ENCODE data around the gene CACNG5. TPM values are rescaled to one million over a fixed set of nuclear protein-coding genes. Genes with fewer than 3 reads are reported as not detected.

Gene CACNG5
- total and polyA plus RNA-seq, 2 donors (not counting 1 experiment from before 2014, with no cell fraction given) = not detected

DNA sequence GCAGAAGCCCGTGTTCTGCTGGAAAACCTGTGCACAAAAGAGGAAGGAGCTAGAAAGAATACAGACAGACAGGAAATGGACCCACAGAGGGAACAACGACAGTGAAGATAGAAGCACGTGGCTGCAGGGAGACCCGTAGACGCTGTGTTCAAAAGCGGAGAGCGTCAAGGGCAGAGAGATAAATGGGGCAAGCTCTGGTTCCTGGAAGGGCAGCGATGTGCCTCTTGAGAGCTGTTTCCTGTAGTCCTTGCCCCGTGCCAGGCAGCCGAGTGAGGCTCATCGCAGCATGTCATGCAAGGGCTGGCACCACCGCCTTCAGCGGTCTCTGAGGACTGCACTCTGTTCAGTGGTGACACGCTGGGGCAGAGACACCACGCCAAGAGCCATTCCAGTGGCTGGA is 43.6 kb upstream of the CACNG5 start:
- peak overlapping the region; percentile 57 for H3K4me2 ChIP-seq (replicated peaks; ENCODE audit: low read depth, low read length, poor library complexity, severe bottlenecking)
- no peak overlapping the region for H3K27ac ChIP-seq (ENCODE audit: low read length in 2 of 2)
- H3K4me3 Mint-ChIP-seq = peak overlapping the region; percentile 79
- peak overlapping the region; percentile 62 for H2AFZ ChIP-seq (ENCODE audit: insufficient read depth, low read depth, low read length, poor library complexity, severe bottlenecking)
- ATAC-seq (ENCODE audit: low read depth) (no peak), DNase-seq (peak; percentile 27)
- CTCF ChIA-PET = no interaction called here
- H3K9me3 Mint-ChIP-seq (ENCODE audit: insufficient read depth) = no peaks in the 10 kb centered on the region
- peaks cover 15% of the 10 kb centered on the region for H3K27me3 Mint-ChIP-seq
- H3K27ac Mint-ChIP-seq = no peak overlapping the region
- TF ChIP-seq, protein P1, sequence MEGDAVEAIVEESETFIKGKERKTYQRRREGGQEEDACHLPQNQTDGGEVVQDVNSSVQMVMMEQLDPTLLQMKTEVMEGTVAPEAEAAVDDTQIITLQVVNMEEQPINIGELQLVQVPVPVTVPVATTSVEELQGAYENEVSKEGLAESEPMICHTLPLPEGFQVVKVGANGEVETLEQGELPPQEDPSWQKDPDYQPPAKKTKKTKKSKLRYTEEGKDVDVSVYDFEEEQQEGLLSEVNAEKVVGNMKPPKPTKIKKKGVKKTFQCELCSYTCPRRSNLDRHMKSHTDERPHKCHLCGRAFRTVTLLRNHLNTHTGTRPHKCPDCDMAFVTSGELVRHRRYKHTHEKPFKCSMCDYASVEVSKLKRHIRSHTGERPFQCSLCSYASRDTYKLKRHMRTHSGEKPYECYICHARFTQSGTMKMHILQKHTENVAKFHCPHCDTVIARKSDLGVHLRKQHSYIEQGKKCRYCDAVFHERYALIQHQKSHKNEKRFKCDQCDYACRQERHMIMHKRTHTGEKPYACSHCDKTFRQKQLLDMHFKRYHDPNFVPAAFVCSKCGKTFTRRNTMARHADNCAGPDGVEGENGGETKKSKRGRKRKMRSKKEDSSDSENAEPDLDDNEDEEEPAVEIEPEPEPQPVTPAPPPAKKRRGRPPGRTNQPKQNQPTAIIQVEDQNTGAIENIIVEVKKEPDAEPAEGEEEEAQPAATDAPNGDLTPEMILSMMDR (IDR thresholded peaks at IDR 0.05) = no peak
- TF ChIP-seq EZH2 (IDR thresholded peaks at IDR 0.05; ENCODE audit: borderline replicate concordance, insufficient read depth, low read depth, low read length, poor library complexity, severe bottlenecking) = no peak
- H4K20me1 ChIP-seq (ENCODE audit: control insufficient read depth, insufficient read depth, low read length, poor library complexity, severe bottlenecking) = no peaks in the 10 kb centered on the region
- intact Hi-C loops (cut with micrococcal nuclease) = no loop called here
- H3K4me3 ChIP-seq (ENCODE audit: control extremely low read depth in 1 of 5, extremely low read depth in 1 of 5, insufficient read depth in 1 of 5, low read depth in 2 of 5, low read length in 4 of 5) = peak overlapping the region in 2 of 5 experiments; percentile 8 to 36
- H3K9me3 ChIP-seq (ENCODE audit: control extremely low read depth in 1 of 3, control insufficient read depth in 2 of 3, insufficient read depth in 1 of 3, low read length in 2 of 3) = no peaks in the 10 kb centered on the region
- WGBS (ENCODE audit: insufficient coverage) = 8% methylated on average over 15 of the region's 15 CpGs
- H3K9ac ChIP-seq (ENCODE audit: low read length) = peak overlapping the region; percentile 26
- peaks cover 12 to 25% of the 10 kb centered on the region in 2 donors for H3K4me1 ChIP-seq (ENCODE audit: control insufficient read depth in 2 of 2, insufficient read depth in 2 of 2, low read length in 2 of 2)
- peaks cover 32% of the 10 kb centered on the region for H3K4me1 Mint-ChIP-seq
- H3K79me2 ChIP-seq (ENCODE audit: control insufficient read depth, insufficient read depth, low read length) = no peaks in the 10 kb centered on the region
- POLR2A ChIA-PET = no interaction called here
- no peaks in the 10 kb centered on the region for H3K36me3 ChIP-seq (replicated peaks in 1 of 2; ENCODE audit: control extremely low read depth in 1 of 2, control insufficient read depth in 1 of 2, extremely low read depth in 1 of 2, insufficient read depth in 2 of 2, low read length in 1 of 2)
- peaks cover 0 to 16% (median 6%) of the 10 kb centered on the region in 4 experiments for H3K27me3 ChIP-seq (replicated peaks in 1 of 4; ENCODE audit: control extremely low read depth in 1 of 4, control insufficient read depth in 3 of 4, insufficient read depth in 4 of 4, low read length in 3 of 4)

DNA sequence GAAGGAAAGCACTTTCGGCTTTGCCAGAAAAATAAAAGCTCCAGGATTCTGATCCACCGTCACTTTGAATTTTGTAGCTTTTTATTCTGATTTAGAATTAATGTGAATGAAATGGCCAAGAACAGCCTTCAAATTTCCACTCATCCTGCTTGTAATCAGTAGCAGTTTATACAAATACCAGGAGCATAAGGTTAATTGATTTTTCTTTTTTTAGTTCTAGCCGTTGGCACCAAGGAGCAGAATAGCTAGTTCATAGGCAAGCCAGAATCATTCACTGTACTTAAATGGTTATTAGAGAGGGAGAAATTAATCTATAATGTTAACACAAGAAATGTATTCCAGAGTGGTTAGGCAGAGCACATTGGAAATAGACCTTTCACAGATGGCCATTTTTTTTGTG is 41.1 kb upstream of the CACNG5 start:
- TF ChIP-seq, protein P1 (IDR thresholded peaks at IDR 0.05) = no peak
- TF ChIP-seq EZH2 (IDR thresholded peaks at IDR 0.05; ENCODE audit: borderline replicate concordance, insufficient read depth, low read depth, low read length, poor library complexity, severe bottlenecking) = no peak
- H3K27ac ChIP-seq (ENCODE audit: low read length in 2 of 2) = no peak overlapping the region
- no peaks in the 10 kb centered on the region for H3K79me2 ChIP-seq (ENCODE audit: control insufficient read depth, insufficient read depth, low read length)
- H2AFZ ChIP-seq (ENCODE audit: insufficient read depth, low read depth, low read length, poor library complexity, severe bottlenecking) = no peak overlapping the region
- H3K4me1 ChIP-seq (ENCODE audit: control insufficient read depth in 2 of 2, insufficient read depth in 2 of 2, low read length in 2 of 2) = peaks cover 12 to 22% of the 10 kb centered on the region in 2 donors
- Mint-ChIP-seq H3K4me3 (no peak overlapping the region), H3K9me3 (ENCODE audit: insufficient read depth) (no peaks in the 10 kb centered on the region), H3K27me3 (peaks cover 15% of the 10 kb centered on the region), H3K27ac (no peak overlapping the region), H3K4me1 (peaks cover 20% of the 10 kb centered on the region)
- H3K9me3 ChIP-seq (ENCODE audit: control extremely low read depth in 1 of 3, control insufficient read depth in 2 of 3, insufficient read depth in 1 of 3, low read length in 2 of 3) = peaks cover 0 to 3% (median 0%) of the 10 kb centered on the region in 3 donors
- no peak overlapping the region for H3K9ac ChIP-seq (ENCODE audit: low read length)
- no CpG with 5 or more reads among the region's 3 CpGs for WGBS (ENCODE audit: insufficient coverage)
- intact Hi-C loops (cut with micrococcal nuclease) = no loop called here
- H3K4me3 ChIP-seq (ENCODE audit: control extremely low read depth in 1 of 5, extremely low read depth in 1 of 5, insufficient read depth in 1 of 5, low read depth in 2 of 5, low read length in 4 of 5) = no peak overlapping the region
- H4K20me1 ChIP-seq (ENCODE audit: control insufficient read depth, insufficient read depth, low read length, poor library complexity, severe bottlenecking) = no peaks in the 10 kb centered on the region
- no peaks in the 10 kb centered on the region for H3K36me3 ChIP-seq (replicated peaks in 1 of 2; ENCODE audit: control extremely low read depth in 1 of 2, control insufficient read depth in 1 of 2, extremely low read depth in 1 of 2, insufficient read depth in 2 of 2, low read length in 1 of 2)
- DNase-seq (no peak), ATAC-seq (ENCODE audit: low read depth) (no peak)
- CTCF ChIA-PET = no interaction called here
- peaks cover 0 to 16% (median 6%) of the 10 kb centered on the region in 4 experiments for H3K27me3 ChIP-seq (replicated peaks in 1 of 4; ENCODE audit: control extremely low read depth in 1 of 4, control insufficient read depth in 3 of 4, insufficient read depth in 4 of 4, low read length in 3 of 4)
- POLR2A ChIA-PET = no interaction called here
- no peak overlapping the region for H3K4me2 ChIP-seq (replicated peaks; ENCODE audit: low read depth, low read length, poor library complexity, severe bottlenecking)
